HTERT RPE-1 (cell line): Measurements from ENCODE around the gene SLC25A47.
"Not testable (repeated sequence)": the region's sequence is repeated elsewhere in the genome, so short reads cannot be mapped to it uniquely, and the experiment has no call there.

ENCODE experiments used
- in situ Hi-C: fragments of 300-500 bp; cut with MboI; formaldehyde crosslinking; loops from 4 replicates; pipeline ENCODE4 v1.14.3; 2020; ENCODE audit warnings: low sequenced_read_pairs

SLC25A47 gene

DNA sequence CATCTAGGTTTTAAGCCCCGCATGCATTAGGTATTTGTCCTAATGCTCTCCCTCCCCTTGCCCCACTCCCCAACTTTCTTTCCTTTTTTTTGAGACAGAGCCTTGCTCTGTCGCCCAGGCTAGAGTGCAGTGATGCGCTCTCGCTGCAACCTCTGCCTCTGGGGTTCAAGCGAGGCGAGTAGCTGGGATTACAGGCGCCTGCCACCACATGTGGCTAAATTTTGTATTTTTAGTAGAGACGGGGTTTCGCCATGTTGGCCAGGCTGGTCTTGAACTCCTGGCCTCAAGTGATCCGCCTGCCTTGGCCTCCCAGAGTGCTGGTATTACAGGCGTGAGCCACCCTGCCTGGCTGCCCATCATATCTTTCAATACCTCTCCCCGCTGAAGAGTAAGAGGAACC lies 19.7 kb downstream of the SLC25A47 start:
- in situ Hi-C loops = not testable (repeated sequence)

DNA sequence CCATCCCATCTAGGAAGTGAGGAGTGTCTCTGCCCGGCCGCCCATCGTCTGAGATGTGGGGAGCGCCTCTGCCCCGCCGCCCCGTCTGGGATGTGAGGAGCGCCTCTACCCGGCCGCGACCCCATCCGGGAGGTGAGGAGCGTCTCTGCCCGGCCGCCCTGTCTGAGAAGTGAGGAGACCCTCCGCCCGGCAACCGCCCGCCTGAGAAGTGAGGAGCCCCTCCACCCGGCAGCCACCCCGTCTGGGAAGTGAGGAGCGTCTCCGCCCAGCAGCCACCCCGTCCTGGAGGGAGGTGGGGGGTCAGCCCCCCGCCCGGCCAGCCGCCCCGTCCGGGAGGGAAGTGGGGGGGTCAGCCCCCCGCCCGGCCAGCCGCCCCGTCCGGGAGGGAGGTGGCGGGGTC lies 21.5 kb downstream of the SLC25A47 start:
- in situ Hi-C loops = not testable (repeated sequence)

DNA sequence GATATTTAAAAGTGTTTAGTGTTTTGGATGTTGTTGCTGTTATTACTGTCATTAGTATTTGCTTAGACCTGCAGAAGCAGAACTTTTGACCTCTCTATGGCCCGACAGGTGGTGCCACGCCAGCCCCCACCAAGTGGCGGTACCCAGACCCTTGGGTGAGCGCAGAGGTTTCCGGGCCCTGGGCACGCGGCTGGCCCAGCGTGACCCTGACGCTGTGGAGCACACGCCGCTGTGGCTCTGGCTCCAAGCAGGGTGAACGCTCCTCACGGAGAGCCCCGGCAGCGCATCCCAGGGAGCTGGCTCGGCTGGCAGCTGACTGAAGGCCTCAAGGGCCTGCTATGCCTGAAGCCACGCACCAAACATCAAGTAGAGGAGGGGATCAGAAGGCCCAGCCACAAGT lies 22.6 kb downstream of the SLC25A47 start:
- in situ Hi-C loops = no loop called here

DNA sequence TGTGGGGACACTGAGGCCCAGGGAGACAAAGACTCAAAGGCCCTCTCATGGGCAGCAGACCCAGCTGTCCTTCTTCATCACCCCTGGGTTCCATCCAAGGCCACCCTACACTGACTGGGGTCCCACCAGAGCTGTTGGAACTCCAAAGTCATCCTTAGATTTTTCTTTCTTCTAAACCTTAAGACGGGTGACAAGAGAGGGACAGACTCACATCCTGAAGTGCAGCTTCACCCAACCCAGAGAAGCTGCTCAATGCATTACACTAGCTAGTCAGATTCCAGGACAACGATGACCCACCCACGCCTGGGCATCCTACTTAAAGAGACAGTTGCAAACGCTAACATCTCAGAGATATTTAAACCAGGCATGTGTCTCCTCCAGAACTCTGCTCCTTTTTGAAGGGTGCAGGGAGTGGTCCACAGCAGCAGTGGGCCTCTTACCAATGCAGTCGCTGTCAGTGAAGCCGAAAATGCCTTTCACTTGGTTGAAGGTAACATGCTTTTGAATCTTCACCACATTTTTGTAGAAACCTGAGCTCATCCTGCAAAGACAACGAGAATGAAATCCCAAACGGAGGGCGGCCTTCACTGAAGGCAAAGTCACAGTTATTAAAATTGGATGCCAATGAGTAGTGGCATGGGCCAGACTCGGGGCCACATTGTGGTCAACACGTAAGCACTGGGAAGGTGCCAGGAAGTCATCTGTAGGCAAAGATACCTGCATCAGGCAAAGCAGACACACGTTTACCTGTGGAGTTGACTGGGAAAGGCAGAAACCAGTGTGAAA lies 23.4 kb downstream of the SLC25A47 start:
- in situ Hi-C loops = no loop called here

DNA sequence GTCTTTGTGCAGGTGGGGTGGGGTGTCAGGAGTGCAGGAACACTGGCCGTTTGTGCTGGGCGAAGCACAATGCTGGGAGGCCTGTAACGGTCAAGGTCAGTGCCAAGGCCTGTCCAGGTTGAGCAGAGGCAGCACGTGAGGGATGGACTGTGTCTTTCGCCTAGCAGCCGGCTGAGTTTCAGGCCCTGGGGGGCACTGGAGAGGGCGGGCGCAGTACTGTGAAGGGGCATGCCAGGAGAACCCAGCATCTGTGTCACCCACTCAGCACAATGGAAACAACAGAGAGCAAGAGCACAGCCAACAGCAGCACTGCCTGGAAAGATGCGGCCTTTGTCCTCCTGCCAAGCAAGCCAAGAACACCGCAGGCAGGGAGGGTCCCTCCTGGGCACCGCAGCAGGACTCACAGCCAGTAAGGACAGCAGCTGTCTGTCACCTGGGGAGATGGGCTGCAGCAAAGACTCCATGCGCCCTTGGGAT lies 25.2 kb downstream of the SLC25A47 start:
- in situ Hi-C loops = no loop called here

DNA sequence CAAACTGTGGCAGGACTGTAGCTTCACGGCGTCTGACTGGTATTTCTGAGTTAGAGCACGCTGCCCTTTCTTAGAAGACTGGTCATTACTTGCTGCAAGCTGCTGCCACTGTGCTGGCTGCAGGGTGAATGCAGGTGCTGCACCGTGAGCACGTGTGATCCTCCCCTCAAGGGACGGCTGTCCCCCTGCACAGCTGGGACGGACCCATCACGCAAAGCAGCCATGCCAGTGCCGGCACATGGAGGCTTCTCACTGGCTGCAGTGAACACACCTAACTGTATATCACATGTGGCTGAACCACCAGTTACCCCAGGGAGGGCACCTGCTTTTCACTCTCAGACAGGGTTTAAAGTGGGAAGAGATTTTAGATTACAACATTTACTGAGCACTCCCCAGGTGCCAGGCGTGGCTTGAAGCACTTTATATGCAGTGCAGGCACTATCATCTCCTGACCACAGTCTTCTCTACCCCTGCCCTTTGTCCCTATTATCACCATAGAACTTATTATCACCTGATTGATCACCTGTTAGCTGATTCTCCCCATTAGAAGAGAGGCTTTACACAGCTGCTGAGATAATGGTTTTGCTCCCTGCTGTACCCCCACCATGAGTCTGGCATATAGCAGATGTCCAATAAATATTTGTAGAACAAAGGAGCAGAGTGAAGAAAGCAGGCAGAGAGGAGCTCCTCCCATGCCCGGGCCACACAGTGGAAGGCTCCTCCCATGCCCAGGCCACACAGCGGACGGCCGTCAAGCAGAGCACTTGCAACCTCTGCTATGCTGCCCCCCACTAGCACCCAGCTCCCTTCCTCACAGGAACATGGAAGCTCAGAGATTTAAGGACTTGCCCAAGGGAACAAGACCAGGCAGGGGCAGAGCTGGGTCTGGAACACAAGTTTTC lies 25.9 kb downstream of the SLC25A47 start:
- in situ Hi-C loops = no loop called here

DNA sequence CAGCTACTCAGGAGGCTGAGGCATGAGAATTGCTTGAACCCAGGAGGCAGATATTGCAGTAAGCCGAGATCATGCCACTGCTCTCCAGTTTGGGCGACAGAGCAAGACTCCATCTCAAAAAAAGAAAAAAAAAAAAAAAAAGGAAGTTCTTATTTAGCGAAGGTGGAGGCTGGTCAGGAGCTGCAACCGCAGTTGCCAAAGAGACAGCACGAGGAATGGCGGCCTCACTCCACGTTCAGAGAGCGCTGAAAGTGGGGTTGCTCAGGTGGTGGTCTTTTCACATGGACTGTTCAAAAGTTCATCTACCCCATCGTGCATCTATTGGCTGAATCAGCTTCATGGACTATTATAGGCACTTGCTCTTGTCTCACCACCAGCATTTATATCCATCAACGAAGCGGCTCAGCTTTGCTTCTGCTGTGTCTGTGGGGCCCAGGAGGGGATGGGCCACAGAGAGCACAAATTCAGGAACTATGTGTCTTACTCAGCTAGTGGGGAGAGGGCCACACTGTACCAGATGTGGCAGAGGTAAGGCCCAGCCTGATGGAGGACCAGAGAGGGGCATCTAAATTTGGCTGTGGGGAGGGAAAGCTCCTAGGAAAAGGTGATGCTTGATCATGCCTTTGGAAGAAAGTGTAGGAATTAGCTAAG lies 27.3 kb downstream of the SLC25A47 start:
- in situ Hi-C loops = no loop called here

DNA sequence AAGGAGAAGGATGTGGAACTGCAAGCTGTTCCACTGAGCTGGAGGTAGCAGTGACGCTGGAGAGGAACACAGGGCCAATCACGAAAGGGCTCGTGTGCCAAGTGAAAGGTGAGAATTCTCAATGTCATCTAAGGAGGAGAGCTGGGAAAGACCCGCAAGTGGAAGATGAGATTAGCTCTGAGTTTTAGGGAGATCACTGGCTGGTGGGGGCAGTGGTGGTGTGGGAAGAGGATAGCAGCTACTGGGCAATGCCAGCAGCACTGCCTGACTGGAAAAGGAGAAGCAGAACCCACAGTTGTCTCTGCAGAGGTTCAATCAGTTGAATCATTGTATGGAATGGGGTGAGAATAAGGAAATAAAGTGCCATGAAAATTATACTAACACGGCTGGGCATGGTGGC lies 27.8 kb downstream of the SLC25A47 start:
- in situ Hi-C loops = no loop called here

DNA sequence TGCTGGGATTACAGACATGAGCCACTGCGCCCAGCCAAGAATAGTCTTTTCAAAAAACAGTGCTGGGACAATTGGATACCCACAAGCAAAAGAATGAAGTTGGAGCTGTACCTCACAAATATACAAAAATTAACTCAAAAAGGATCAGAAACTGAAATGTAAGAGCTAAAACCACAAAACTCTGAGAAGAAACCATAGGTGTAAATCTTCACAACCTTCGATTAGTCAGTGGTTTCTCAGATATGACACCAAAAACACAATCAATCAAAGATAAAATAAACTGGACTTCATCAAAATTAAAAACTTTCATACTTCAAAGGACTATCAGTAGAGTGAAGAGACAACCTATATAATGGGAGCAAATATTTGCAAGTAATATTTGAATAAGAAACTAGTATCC lies 35.3 kb downstream of the SLC25A47 start:
- in situ Hi-C loops = no loop called here

DNA sequence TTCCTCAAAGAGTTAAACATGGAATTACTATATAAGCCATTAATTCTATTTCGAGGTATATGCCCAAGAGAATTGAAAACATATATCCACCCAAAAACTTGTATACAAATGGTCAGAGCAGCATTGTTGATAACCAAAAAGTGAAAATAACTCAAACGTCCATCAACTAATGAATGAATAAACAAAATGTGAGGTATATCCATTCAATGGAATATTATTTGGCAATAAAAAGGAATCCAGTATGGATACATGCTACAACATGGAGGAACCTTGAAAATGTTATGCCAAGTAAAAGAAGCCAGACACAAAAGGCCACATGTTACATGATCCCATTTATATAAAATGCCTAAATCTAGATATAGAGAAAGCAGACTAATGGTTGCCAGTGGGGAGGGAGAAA lies 36.0 kb downstream of the SLC25A47 start:
- in situ Hi-C loops = no loop called here

DNA sequence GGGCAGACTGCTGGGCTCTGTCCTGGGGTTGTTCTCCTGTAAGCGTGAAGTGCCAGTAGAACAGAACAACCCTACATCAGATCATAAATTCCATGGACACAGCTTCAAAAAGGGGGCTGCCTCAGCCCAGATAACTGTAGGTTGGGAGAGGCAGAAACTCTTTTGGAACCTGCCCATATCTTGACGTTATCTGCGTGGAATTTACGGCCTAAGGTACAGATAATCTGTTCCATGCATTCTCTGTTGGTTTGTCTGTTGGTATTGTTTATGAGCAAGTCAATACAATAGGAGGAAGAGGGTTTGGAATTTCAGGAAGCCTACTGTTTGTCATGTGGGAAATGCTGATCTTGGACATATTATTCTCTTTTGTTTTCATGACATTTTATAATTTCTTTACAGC lies 36.7 kb downstream of the SLC25A47 start:
- in situ Hi-C loops = no loop called here

DNA sequence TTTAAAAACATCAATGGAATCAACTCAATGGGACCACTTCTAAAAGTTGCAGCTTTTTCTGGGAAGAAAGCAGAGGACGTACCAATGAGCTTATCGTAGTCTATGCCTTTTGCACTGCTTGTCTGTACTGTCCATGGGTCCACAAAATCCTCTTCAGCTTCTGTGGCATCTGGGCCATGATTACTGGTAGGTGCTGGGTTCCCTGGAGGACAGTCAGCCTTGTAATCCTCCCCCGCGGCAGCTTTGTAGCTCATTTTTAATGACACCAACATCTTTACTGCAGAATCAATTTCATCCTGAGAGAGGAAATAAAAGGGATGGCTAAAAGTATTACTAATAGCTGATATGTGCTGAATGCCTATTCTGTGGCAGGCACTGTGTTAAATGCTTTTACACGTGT lies 38.5 kb downstream of the SLC25A47 start:
- in situ Hi-C loops = no loop called here

DNA sequence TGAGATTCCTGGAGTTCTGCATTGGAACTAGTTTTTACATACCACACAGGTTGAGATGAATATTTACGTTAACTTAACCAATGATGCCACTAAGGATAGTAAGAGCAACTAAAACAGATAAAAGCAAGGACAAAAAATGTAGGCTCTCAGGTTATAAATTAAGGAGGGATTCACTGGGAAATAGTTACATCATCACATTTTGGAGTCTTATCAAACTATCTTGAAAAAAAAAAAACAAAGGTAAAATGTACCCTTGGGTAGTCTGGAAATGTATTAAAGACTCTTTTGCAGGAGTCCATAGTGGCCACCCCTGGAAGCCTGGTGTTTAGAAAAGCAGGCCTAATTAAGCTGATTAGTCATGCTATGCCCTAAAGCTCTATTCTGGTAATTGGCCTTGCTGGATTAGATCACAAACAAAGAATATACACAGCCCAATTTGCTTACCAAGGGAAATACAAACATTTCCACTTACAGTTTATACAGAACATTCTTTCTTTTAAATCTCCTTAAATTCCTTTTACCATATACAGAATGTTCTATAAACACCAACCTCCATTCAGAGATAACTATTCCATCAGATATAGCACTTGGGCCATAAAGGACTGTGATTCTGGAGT lies 39.3 kb downstream of the SLC25A47 start:
- in situ Hi-C loops = no loop called here

DNA sequence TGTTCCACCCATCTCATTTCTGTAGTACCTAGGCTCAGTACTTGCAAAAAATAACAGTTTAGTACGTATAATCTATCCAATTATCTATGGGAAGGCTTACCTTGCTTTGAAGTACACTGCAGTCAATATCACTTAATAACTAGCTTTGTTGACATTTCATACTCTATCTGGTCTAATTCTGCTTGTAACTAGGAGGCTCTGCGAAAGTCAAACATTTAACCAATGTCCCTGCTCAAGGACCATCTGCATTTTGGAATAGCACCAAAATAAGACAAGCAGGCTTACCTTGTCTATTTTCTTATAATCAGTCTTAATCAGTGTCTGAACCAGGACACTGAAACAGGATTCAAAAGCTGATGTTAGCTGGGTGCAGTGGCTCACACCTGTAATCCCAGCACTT lies 39.9 kb downstream of the SLC25A47 start:
- in situ Hi-C loops = no loop called here

DNA sequence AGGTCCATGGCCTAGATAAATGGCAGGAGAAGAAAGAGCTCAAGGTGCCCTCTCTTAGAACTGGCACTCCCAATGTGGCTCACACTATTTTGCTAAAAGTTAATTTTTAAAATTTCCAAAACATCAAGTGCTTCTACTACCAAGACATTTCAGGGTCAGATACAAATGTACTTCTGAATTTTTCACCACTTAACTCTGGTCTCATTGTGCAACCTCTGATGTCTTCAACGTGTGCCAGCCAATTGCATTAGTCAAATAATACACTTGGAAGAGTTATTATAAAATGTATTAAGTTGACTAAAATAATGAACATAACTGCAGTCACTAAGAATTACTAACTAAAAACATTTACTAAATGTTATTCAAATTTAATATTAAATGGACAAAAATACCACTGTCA lies 41.3 kb downstream of the SLC25A47 start:
- in situ Hi-C loops = no loop called here

DNA sequence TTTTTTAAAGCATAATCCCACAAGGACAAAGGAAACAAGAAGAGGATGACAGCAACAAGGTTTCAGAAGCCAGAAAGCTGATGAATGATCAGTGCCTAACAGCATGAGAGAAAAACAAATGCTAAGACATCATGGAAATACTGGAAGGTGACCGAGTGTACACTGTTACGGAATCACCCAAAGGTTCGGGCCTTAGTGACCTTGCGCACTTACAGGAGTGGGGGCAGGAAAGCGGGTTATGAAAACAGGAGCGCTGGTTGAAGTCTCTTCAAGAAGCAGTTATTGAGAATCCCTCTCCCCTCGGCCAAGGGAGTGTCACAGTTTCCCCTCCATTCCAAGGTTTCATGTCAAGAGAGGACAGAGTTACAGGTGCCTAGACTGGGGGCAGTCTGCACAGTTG lies 42.6 kb downstream of the SLC25A47 start:
- in situ Hi-C loops = no loop called here

DNA sequence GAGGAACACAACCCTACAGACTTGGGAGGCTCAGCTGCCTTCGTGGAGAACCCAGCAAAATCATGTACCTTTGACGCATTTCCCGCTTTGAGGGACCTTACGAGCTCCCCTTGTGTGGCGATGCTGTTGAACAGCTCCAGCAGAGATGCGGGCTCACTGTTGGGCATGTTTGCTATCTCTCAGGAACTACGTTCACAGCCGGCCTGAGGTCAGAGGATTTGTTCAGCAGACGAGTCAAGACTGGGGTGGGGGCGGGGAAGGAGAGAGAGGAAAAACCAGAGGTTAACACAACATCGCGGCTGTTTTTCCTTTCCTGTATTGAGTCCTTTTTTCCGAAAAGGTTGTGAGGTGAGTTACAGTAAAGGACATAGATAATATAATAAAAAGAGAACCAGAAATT lies 45.9 kb downstream of the SLC25A47 start:
- in situ Hi-C loops = no loop called here

DNA sequence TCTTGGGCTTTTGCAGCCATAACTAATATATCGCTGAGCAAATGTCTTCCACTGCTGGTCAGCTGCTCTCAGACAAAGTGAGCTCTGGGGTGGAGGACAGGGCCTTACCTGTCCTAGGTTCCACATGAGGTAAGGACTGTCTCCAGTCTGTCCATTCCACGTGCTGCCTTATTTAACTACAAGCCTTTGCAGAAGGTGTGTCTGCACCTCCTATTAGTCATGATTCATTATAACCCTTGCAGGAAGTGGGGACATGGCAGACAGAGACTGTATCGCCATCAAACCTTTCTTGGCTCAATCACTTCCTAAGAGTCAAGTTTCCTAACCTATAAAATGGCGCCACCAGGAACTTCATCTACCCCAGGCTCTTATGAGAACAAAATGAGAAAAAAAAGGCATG lies 46.9 kb downstream of the SLC25A47 start:
- in situ Hi-C loops = no loop called here

DNA sequence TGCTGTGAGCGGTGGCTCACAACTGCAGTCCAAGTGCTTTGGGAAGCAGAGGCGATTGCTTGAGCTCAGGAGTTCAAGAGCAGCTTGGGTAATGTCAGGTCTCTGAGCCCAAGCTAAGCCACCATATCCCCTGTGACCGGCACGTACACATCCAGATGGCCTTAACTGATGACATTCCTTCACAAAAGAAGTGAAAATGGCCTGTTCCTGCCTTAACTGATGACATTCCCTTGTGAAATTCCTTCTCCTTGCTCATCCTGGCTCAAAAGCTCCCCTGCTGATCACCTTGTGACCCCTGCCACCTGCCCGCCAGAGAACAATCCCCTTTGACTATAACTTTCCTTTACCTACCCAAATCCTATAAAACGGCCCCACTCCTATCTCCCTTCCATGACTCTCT lies 48.6 kb downstream of the SLC25A47 start:
- in situ Hi-C loops = no loop called here

DNA sequence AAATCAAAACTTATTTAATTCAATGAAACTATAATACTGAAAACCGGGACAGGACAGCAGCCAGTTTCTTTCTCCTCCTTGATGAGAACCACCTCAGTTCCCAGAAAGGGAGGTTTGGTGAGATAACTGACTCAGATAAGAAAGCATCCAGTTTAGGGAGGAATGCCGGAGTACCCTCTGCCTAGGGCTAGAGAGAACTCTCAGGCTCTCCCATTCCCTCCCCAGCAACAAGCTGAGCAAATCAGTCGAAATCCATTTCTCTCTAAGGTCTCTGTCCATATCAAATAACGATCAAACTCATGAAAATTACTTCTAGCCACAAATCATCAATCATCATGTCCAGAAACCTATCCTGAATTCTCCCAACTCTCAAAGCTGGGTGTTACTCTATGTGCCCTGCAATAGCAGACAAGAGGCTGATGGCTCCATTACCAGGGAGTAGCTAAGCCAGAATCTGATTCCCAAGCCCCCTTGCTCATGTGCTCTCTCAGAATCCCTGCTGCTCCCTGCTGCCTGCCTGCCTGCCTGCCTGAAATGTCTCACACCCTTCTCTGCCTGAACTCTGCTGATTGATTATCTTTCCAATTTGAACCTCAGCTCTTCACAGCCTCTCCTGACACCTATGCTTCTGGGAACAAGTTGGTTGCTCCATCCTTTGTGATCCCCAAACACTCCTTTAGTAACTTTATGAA lies 49.4 kb downstream of the SLC25A47 start:
- in situ Hi-C loops = no loop called here

DNA sequence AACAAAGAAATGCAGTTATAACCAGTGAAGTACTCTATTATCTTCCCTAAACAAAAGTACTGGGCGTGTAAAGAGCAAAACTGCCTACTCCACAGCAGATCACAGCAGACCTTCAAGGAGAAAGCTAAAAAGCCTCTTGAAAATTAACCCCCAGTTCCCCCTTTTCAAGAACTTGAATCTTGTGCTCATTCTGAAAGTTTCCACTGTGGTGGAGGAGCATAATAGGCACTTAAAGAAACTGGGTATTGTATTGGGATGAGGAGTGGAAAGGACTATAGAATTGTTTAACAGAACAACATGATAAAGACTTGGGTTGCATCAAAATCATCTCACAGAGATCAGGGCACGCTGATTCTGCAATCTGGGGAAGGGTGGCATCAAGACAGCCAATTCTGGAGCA lies 51.1 kb downstream of the SLC25A47 start:
- in situ Hi-C loops = no loop called here
